H1 (cell line): ENCODE measurements around the gene C1GALT1. TPM values are rescaled to one million over a fixed set of nuclear protein-coding genes. Genes with fewer than 3 reads are reported as not detected.

Experiments used
- CTCF ChIA-PET: fragments of 300-600 bp; sonication (Branson Sonifier 250); formaldehyde crosslinking; loops from one replicate; lab custom pipeline; 2021; ENCODE audit not compliant: partially characterized antibody; lab: Charles Lee
- POLR2A ChIA-PET: fragments of 300-600 bp; sonication (Branson Sonifier 250); formaldehyde crosslinking; loops from one replicate; lab custom pipeline; 2021; ENCODE audit warnings: inconsistent platforms; ENCODE audit not compliant: partially characterized antibody; lab: Charles Lee
- DNase-seq, 2 experiments: peaks; one replicate each; pipeline versions ENCODE4 v3.0.0 to v3.0.0-alpha.2; 2010 to 2022; ENCODE audit warnings: low spot score in 2 of 2, low read depth in 1 of 2, mixed read lengths in 1 of 2
- FAIRE-seq: peaks from 2 replicates; lab custom pipeline; 2011; peaks lifted over from hg19 to GRCh38; lab: Jason Lieb, UNC
- H2AFZ ChIP-seq: 2 replicates; pipeline ENCODE4 v1.8.1; 2012; ENCODE audit warnings: low read length, inconsistent platforms
- H2AK5ac ChIP-seq: 2 replicates; pipeline ENCODE4 v1.6.1; 2013; ENCODE audit warnings: low read depth, low read length
- H2BK120ac ChIP-seq: replicated peaks from 2 replicates; pipeline ENCODE3; 2013; ENCODE audit warnings: low read depth, low read length, inconsistent platforms
- H2BK12ac ChIP-seq: 2 replicates; pipeline ENCODE4 v1.6.1; 2013; ENCODE audit warnings: low read depth, low read length
- H2BK15ac ChIP-seq: 2 replicates; pipeline ENCODE4 v1.6.1; 2013; ENCODE audit warnings: low read length
- H2BK20ac ChIP-seq: 2 replicates; pipeline ENCODE4 v1.6.1; 2013; ENCODE audit warnings: low read length
- H2BK5ac ChIP-seq: 2 replicates; pipeline ENCODE4 v1.6.1; 2013; ENCODE audit warnings: low read depth, low read length
- H3K14ac ChIP-seq: 2 replicates; pipeline ENCODE4 v1.6.1; 2013; ENCODE audit warnings: inconsistent platforms; ENCODE audit not compliant: insufficient read length
- H3K18ac ChIP-seq: 2 replicates; pipeline ENCODE4 v1.6.1; 2013; ENCODE audit warnings: low read length; ENCODE audit errors: extremely low read depth
- H3K23ac ChIP-seq: 2 replicates; pipeline ENCODE4 v1.6.1; 2013; ENCODE audit warnings: inconsistent platforms; ENCODE audit not compliant: insufficient read length
- H3K23me2 ChIP-seq: 2 replicates; pipeline ENCODE4 v1.6.1; 2013; ENCODE audit warnings: low read depth, low read length
- H3K27ac ChIP-seq: 2 replicates; pipeline ENCODE4 v1.6.1; 2011; ENCODE audit warnings: low read depth, low read length, inconsistent platforms
- H3K27me3 ChIP-seq, 4 experiments: replicated peaks in 1 of 4; 1 replicate in 1 of 4; 2 replicates in 3 of 4; pipeline versions ENCODE4 v1.6.1 to v1.8.1; 2011 to 2013; ENCODE audit warnings: low read length in 3 of 4, mild to moderate bottlenecking in 3 of 4, inconsistent platforms in 2 of 4, mixed read lengths in 2 of 4, moderate library complexity in 1 of 4; ENCODE audit not compliant: control insufficient read depth in 3 of 4, insufficient read depth in 3 of 4; ENCODE audit errors: extremely low read depth in 1 of 4
- H3K36me3 ChIP-seq, 4 experiments: 2 replicates each; pipeline versions ENCODE4 v1.6.1 to v1.8.1; 2011 to 2013; ENCODE audit warnings: mild to moderate bottlenecking in 4 of 4, low read length in 3 of 4, moderate library complexity in 2 of 4, control low read depth in 1 of 4, inconsistent platforms in 1 of 4; ENCODE audit not compliant: insufficient read depth in 4 of 4, control insufficient read depth in 2 of 4
- H3K4ac ChIP-seq: replicated peaks from 2 replicates; pipeline ENCODE3; 2013; ENCODE audit warnings: low read length, low read depth, mixed read lengths, inconsistent platforms; ENCODE audit not compliant: insufficient read length
- H3K4me1 ChIP-seq, 4 experiments: replicated peaks in 1 of 4; 1 replicate in 1 of 4; 2 replicates in 3 of 4; pipeline versions ENCODE4 v1.6.1 to v1.8.1; 2011 to 2013; ENCODE audit warnings: low read length in 3 of 4, inconsistent platforms in 2 of 4, mixed read lengths in 1 of 4; ENCODE audit not compliant: insufficient read depth in 4 of 4, control insufficient read depth in 3 of 4
- H3K4me2 ChIP-seq, 2 experiments: 2 replicates each; pipeline versions ENCODE4 v1.6.1 to v1.8.1; 2011 to 2013; ENCODE audit warnings: low read depth in 2 of 2, low read length in 2 of 2, control low read depth in 1 of 2, inconsistent platforms in 1 of 2, mild to moderate bottlenecking in 1 of 2; ENCODE audit not compliant: insufficient read depth in 1 of 2
- H3K4me3 ChIP-seq, 4 experiments: fragments of 200-600, 300-600 bp in 1 of 4; sonication (generic), shearing (Covaris generic), sonication (Bioruptor Twin) in 1 of 4; 2 replicates each; pipeline versions ENCODE4 v1.5.1 to v1.8.1; 2011 to 2016; ENCODE audit warnings: low read length in 4 of 4, low read depth in 3 of 4, control low read depth in 2 of 4, inconsistent platforms in 2 of 4, mild to moderate bottlenecking in 2 of 4, mixed read lengths in 1 of 4, moderate library complexity in 1 of 4; ENCODE audit not compliant: insufficient read depth in 2 of 4; ENCODE audit errors: extremely low read depth in 1 of 4
- H3K56ac ChIP-seq: replicated peaks from 2 replicates; pipeline ENCODE3; 2013; ENCODE audit warnings: low read depth, mild to moderate bottlenecking, mixed read lengths, low read length, inconsistent platforms; ENCODE audit not compliant: insufficient read length
- H3K79me1 ChIP-seq: 2 replicates; pipeline ENCODE4 v1.6.1; 2013; ENCODE audit warnings: low read depth, low read length, control low read depth
- H3K79me2 ChIP-seq, 2 experiments: 2 replicates each; pipeline versions ENCODE4 v1.6.1 to v1.8.1; 2012 to 2013; ENCODE audit warnings: low read length in 2 of 2, mild to moderate bottlenecking in 2 of 2, inconsistent platforms in 1 of 2; ENCODE audit not compliant: insufficient read depth in 2 of 2, control insufficient read depth in 1 of 2
- H3K9ac ChIP-seq, 4 experiments: replicated peaks in 1 of 4; 1 replicate in 1 of 4; 2 replicates in 3 of 4; pipeline versions ENCODE4 v1.6.1 to v1.8.1; 2011 to 2013; ENCODE audit warnings: low read depth in 3 of 4, low read length in 3 of 4, control low read depth in 2 of 4, mild to moderate bottlenecking in 2 of 4, moderate library complexity in 2 of 4, inconsistent platforms in 1 of 4; ENCODE audit errors: extremely low read depth in 1 of 4
- H3K9me3 ChIP-seq, 2 experiments: 2 replicates each; pipeline versions ENCODE4 v1.6.1 to v1.8.1; 2012 to 2013; ENCODE audit warnings: mild to moderate bottlenecking in 2 of 2, moderate library complexity in 2 of 2, control low read depth in 1 of 2, inconsistent platforms in 1 of 2, low read depth in 1 of 2, low read length in 1 of 2, mixed read lengths in 1 of 2; ENCODE audit not compliant: insufficient read depth in 2 of 2
- H4K20me1 ChIP-seq, 2 experiments: replicated peaks in 1 of 2; 2 replicates each; pipeline versions ENCODE3 to v1.8.1; 2011 to 2013; ENCODE audit warnings: inconsistent platforms in 2 of 2, low read length in 2 of 2, mild to moderate bottlenecking in 1 of 2; ENCODE audit not compliant: insufficient read depth in 2 of 2, control insufficient read depth in 1 of 2
- H4K5ac ChIP-seq: 2 replicates; pipeline ENCODE4 v1.6.1; 2013; ENCODE audit warnings: low read length, low read depth, mixed read lengths, inconsistent platforms; ENCODE audit not compliant: insufficient read length
- H4K8ac ChIP-seq: 2 replicates; pipeline ENCODE4 v1.8.0; 2013; ENCODE audit warnings: mild to moderate bottlenecking, moderate library complexity, low read length, inconsistent platforms; ENCODE audit not compliant: insufficient read depth; ENCODE audit errors: extremely low read depth
- H4K91ac ChIP-seq: replicated peaks from 2 replicates; pipeline ENCODE3; 2013; ENCODE audit warnings: low read length, mixed read lengths, inconsistent platforms; ENCODE audit not compliant: insufficient read length
- BRCA1 ChIP-seq: IDR thresholded peaks from 2 replicates; pipeline ENCODE4 v1.6.1; 2012; ENCODE audit warnings: low read depth, low read length, improper control_type of control experiment
- CHD2 ChIP-seq: IDR thresholded peaks from 2 replicates; pipeline ENCODE4 v1.6.1; 2012; ENCODE audit warnings: low read length, improper control_type of control experiment
- CTBP2 ChIP-seq: IDR thresholded peaks from 2 replicates; pipeline ENCODE4 v1.7.0; 2011; ENCODE audit warnings: borderline replicate concordance, mild to moderate bottlenecking, moderate library complexity, mixed read lengths, low read length; ENCODE audit not compliant: insufficient read depth, insufficient read length
- EGR1 ChIP-seq: IDR thresholded peaks from 2 replicates; pipeline ENCODE4 v1.6.1; 2011; ENCODE audit warnings: low read depth, low read length, borderline replicate concordance
- HDAC2 ChIP-seq, 2 experiments: fragments of 300-600 bp in 1 of 2; sonication (generic) in 1 of 2; IDR thresholded peaks; 2 replicates each; pipeline ENCODE4 v1.6.1; 2011 to 2012; ENCODE audit warnings: low read depth in 2 of 2, low read length in 2 of 2, mild to moderate bottlenecking in 2 of 2, moderate library complexity in 2 of 2, borderline replicate concordance in 1 of 2, inconsistent platforms in 1 of 2
- KDM5A ChIP-seq: fragments of 200-600 bp; IDR thresholded peaks from 2 replicates; pipeline ENCODE4 v1.7.1; 2012; ENCODE audit warnings: mild to moderate bottlenecking, low read length, inconsistent platforms, mixed read lengths
- RFX5 ChIP-seq: IDR thresholded peaks from 2 replicates; pipeline ENCODE4 v1.6.1; 2011; ENCODE audit warnings: low read depth, low read length, improper control_type of control experiment, borderline replicate concordance
- SIN3A ChIP-seq, 2 experiments: IDR thresholded peaks in 1 of 2; conservative IDR thresholded peaks in 1 of 2; 2 replicates each; pipeline ENCODE4 v1.6.1; 2011 to 2012; ENCODE audit warnings: low read length in 2 of 2, improper control_type of control experiment in 1 of 2, low read depth in 1 of 2, mild to moderate bottlenecking in 1 of 2
- TAF1 ChIP-seq: IDR thresholded peaks from 2 replicates; pipeline ENCODE4 v1.6.1; 2011; ENCODE audit warnings: mild to moderate bottlenecking, low read depth, low read length
- polyA plus RNA-seq, 7 experiments: library from polyadenylated mRNA; depleted of rRNA in 3 of 7; stranded (reverse) in 5 of 7; unstranded in 2 of 7; fragments of >200 nt in 5 of 7; fragments of 200-250 nt in 2 of 7; gene quantifications; 1 replicate in 5 of 7; 2 replicates in 1 of 7; 4 replicates in 1 of 7; pipeline versions ENCODE4 v1.2.1 to v1.2.3, GENCODE V29; 2011 to 2013; ENCODE audit warnings: missing spikeins in 2 of 7, mixed read lengths in 2 of 7
- total RNA-seq: library from RNA; stranded (reverse); fragmentation: NEBNext Ultra II Directional; extraction: Animal tissue kit (Norgen Biotek cat#: 25700); gene quantifications from 2 replicates; pipeline ENCODE4 v1.2.1, GENCODE V29; 2021

Gene C1GALT1
- total and polyA plus RNA-seq, 2 of the 8 experiments (the other 6 are each of a cell fraction or from before 2014, with no cell fraction given), result 18.7 to 94.2 TPM

- H2BK120ac ChIP-seq, result no peak overlapping the region
- DNase-seq (no peak), FAIRE-seq (no peak)
- no peak overlapping the region for H3K27ac ChIP-seq
- H3K79me1 ChIP-seq, result no peaks in the 10 kb centered on the region
- H3K9me3 ChIP-seq, result peaks cover 5 to 16% of the 10 kb centered on the region in 2 experiments; a peak in 3 of 4 replicates
- no peak overlapping the region for H2BK5ac ChIP-seq
- TF ChIP-seq KDM5A (no peak), CTBP2 (no peak), BRCA1 (no peak), TAF1 (no peak), CHD2 (no peak), RFX5 (no peak), SIN3A (conservative IDR thresholded peaks at IDR 0.05 in 1 of 2, IDR thresholded peaks at IDR 0.05 in 1 of 2; ENCODE audit: low read depth in 1 of 2, low read length in 2 of 2) (no peak), HDAC2 (IDR thresholded peaks at IDR 0.05; ENCODE audit: borderline replicate concordance in 1 of 2, low read depth in 2 of 2, low read length in 2 of 2) (no peak), EGR1 (no peak)
- no peak overlapping the region for H3K23ac ChIP-seq
- CTCF ChIA-PET, result no interaction called here
- no peak overlapping the region for H4K8ac ChIP-seq
- no peak overlapping the region for H2AK5ac ChIP-seq
- H3K4me2 ChIP-seq, result no peak overlapping the region
- H4K91ac ChIP-seq, result no peak overlapping the region
- no peak overlapping the region for H3K56ac ChIP-seq
- H4K20me1 ChIP-seq, result no peaks in the 10 kb centered on the region
- H3K14ac ChIP-seq, result no peak overlapping the region
- no peak overlapping the region for H2AFZ ChIP-seq
- no peak overlapping the region for H3K4ac ChIP-seq
- H2BK12ac ChIP-seq, result no peak overlapping the region
- no peaks in the 10 kb centered on the region for H3K27me3 ChIP-seq
- H2BK20ac ChIP-seq, result no peak overlapping the region
- H3K18ac ChIP-seq, result no peak overlapping the region
- H3K4me1 ChIP-seq, result no peaks in the 10 kb centered on the region
- no peak overlapping the region for H2BK15ac ChIP-seq
- no peak overlapping the region for H3K4me3 ChIP-seq
- no peaks in the 10 kb centered on the region for H3K23me2 ChIP-seq
- POLR2A ChIA-PET, result no interaction called here
- H3K9ac ChIP-seq, result no peak overlapping the region
- no peaks in the 10 kb centered on the region for H3K79me2 ChIP-seq
- H4K5ac ChIP-seq, result no peak overlapping the region
- H3K36me3 ChIP-seq, result no peaks in the 10 kb centered on the region
Measured at GRCh38 chr7:7157887-7158271, 24.5 kb upstream of the C1GALT1 start.
